ENCODE results near the gene TFDP1. TPM values are rescaled to one million over a fixed set of nuclear protein-coding genes. Genes with fewer than 3 reads are reported as not detected.
A peak's percentile ranks its signal among the peaks of the same experiment; 100 is the strongest.

TFDP1 gene
- total RNA-seq, 1 donor from 2014 or later: 108 TPM

- Mint-ChIP-seq H3K27me3 (ENCODE audit: low read depth) (no peaks in the 10 kb centered on the region), H3K27ac (ENCODE audit: unreplicated experiment) (no peak overlapping the region), H3K9me3 (peaks cover 14% of the 10 kb centered on the region), H3K36me3 (ENCODE audit: low read depth) (peaks cover 14% of the 10 kb centered on the region), H3K4me3 (no peak overlapping the region), H3K4me1 (no peaks in the 10 kb centered on the region)
- DNase-seq (ENCODE audit: low read depth, low spot score): no peak
- TF ChIP-seq CTCF (conservative IDR thresholded peaks at IDR 0.05): no peak
Measured at GRCh38 chr13:113576597-113576996, 8.0 kb upstream of the TFDP1 start.

- Mint-ChIP-seq H3K27ac (ENCODE audit: unreplicated experiment) (no peak overlapping the region), H3K4me3 (no peak overlapping the region), H3K27me3 (ENCODE audit: low read depth) (no peaks in the 10 kb centered on the region), H3K4me1 (peaks cover 4% of the 10 kb centered on the region), H3K9me3 (peaks cover 7% of the 10 kb centered on the region), H3K36me3 (ENCODE audit: low read depth) (peaks cover 9% of the 10 kb centered on the region)
- no peak for TF ChIP-seq CTCF (conservative IDR thresholded peaks at IDR 0.05)
- no peak for DNase-seq (ENCODE audit: low read depth, low spot score)
Measured at GRCh38 chr13:113577881-113578435, 6.6 kb upstream of the TFDP1 start.

GRCh38 chr13:113579686-113580085 is 4.9 kb upstream of the TFDP1 start:
- Mint-ChIP-seq H3K36me3 (ENCODE audit: low read depth) (peaks cover 8% of the 10 kb centered on the region), H3K4me3 (no peak overlapping the region), H3K9me3 (peaks cover 4% of the 10 kb centered on the region), H3K27me3 (ENCODE audit: low read depth) (no peaks in the 10 kb centered on the region), H3K27ac (ENCODE audit: unreplicated experiment) (no peak overlapping the region), H3K4me1 (peaks cover 8% of the 10 kb centered on the region)
- DNase-seq (ENCODE audit: low read depth, low spot score): no peak
- no peak for TF ChIP-seq CTCF (conservative IDR thresholded peaks at IDR 0.05)

GRCh38 chr13:113581871-113582270 is 2.7 kb upstream of the TFDP1 start:
- DNase-seq (ENCODE audit: low read depth, low spot score): no peak
- no peak overlapping the region for H3K27ac Mint-ChIP-seq (ENCODE audit: unreplicated experiment)
- no peaks in the 10 kb centered on the region for H3K27me3 Mint-ChIP-seq (ENCODE audit: low read depth)
- H3K9me3 Mint-ChIP-seq: peaks cover under 1% of the 10 kb centered on the region
- peaks cover 23% of the 10 kb centered on the region for H3K4me1 Mint-ChIP-seq
- peaks cover 6% of the 10 kb centered on the region for H3K36me3 Mint-ChIP-seq (ENCODE audit: low read depth)
- peak overlapping the region; percentile 83 for H3K4me3 Mint-ChIP-seq
- TF ChIP-seq CTCF (conservative IDR thresholded peaks at IDR 0.05): no peak

GRCh38 chr13:113582841-113583631 is 1.5 kb upstream of the TFDP1 start:
- Mint-ChIP-seq H3K4me1 (peaks cover 25% of the 10 kb centered on the region), H3K9me3 (no peaks in the 10 kb centered on the region), H3K27ac (ENCODE audit: unreplicated experiment) (no peak overlapping the region), H3K4me3 (peak overlapping the region; percentile 83), H3K36me3 (ENCODE audit: low read depth) (peaks cover 8% of the 10 kb centered on the region), H3K27me3 (ENCODE audit: low read depth) (no peaks in the 10 kb centered on the region)
- TF ChIP-seq CTCF (conservative IDR thresholded peaks at IDR 0.05): no peak
- no peak for DNase-seq (ENCODE audit: low read depth, low spot score)

Measured in neural crest cell (in vitro differentiated cells).